GM21529 (cell line): ENCODE data around the gene CSF3.

Experiments used
- ATAC-seq: cut with Tn5 transposase; IDR thresholded peaks from one replicate; pipeline ENCODE4 v1.9.1; 2021; ENCODE audit not compliant: unreplicated experiment

The CSF3 gene

DNA sequence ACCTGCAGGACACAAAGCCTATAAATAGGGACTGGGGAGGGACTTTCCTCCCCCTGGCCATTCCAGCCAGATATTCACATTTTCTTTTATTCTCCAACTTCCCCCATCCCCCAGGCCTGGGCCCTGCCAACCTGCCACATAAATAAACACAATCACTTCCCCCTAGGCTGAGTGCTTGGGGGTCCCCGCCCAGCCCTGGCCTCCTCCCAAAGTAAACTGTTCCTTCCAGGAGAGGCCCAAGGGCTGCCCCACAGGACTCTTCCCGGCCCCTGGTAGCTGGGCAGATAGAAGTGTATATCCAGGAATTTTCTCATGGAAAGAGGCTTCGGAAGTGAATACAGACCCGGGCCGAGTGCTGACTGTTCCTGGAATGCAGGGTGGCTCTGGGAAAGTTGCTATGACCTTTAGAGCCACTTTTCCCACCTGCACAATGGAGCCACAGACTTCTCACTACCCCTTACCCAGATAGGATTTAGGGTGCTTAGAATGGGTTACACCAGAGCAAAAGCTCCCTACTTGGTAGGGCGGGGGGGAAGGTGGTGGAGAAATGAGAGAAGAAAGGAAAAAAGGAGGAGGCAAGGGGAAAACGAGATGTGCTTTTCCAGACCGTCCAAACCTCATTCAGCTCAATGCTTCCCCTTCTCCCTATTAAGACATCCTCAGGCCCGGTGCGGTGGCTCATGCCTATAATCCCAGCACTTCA is 8.5 kb downstream of the CSF3 start:
- ATAC-seq: no peak

DNA sequence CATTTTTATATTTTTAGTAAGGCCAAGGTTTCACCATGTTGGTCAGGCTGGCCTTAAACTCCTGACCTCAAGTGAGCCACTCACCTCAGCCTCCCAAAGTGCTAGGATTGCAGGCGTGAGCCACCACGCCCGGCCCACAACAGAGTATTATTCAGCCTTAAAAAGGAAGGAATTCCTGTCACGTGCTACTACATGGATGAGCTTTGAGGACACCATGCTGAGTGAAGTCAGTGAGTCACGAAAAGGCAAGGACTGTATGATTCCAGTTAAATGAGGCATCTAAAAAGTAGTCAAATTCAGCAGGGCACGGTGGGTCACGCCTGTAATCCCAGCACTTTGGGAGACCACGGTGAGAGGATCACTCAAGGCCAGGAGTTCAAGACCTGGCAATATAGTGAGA is 9.7 kb downstream of the CSF3 start:
- no peak for ATAC-seq

DNA sequence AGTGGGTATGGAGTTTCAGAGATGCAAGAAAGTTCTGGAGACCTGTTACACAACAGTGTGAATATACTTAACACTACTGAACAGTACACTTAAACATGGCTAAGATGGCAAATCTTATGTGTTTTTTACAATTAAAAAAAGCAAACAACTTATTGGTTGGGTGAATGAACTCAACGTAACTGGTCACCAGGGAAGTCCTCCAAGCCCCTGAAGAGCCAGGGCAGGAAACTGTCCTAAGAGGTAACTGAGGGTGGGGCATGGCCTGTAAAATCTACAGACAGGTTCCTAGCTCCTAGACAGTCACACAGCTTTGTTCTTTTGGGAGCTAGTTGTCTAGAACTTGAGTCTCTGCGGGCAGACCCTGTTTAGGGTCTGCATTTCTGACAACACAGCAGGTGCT is 10.3 kb downstream of the CSF3 start:
- ATAC-seq: no peak

DNA sequence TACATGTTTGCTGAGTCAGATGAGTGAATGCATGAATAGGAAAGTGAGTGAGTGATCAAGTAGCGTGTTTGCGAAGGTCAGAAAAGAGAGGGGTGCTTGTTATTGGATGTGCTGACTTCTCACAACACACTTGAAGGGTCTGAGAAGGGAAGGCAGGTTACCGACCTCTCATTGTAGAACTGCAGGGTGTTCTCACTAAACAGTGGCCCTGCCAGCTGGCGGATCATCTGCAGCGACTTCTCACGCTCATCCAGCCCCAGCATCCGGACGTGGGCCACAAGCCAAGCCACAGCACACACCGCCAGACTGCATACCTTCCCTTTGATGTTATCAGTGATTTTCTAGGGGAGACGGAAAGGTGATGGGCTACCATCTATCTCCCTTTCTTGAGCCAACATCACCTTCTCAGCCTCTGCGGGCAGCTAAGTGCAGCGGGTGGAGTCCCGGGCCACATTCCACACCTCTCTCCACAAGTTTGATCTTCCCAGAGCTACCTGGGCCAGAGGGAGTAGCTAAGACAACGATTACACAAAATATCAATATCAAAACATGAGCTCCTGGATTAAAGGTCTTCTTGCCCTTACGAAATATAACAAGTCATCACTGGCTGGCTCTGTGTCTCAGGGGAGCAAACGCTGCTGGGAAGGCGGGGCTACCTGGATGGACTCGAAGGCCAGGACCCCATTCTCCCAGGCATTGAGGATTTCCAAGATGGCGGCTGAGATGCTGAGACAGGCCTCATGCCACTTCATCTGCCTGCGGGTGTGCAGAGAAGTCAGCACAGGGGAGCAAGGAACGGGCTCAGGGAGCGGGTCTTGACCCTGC is 11.0 kb downstream of the CSF3 start:
- ATAC-seq: no peak

DNA sequence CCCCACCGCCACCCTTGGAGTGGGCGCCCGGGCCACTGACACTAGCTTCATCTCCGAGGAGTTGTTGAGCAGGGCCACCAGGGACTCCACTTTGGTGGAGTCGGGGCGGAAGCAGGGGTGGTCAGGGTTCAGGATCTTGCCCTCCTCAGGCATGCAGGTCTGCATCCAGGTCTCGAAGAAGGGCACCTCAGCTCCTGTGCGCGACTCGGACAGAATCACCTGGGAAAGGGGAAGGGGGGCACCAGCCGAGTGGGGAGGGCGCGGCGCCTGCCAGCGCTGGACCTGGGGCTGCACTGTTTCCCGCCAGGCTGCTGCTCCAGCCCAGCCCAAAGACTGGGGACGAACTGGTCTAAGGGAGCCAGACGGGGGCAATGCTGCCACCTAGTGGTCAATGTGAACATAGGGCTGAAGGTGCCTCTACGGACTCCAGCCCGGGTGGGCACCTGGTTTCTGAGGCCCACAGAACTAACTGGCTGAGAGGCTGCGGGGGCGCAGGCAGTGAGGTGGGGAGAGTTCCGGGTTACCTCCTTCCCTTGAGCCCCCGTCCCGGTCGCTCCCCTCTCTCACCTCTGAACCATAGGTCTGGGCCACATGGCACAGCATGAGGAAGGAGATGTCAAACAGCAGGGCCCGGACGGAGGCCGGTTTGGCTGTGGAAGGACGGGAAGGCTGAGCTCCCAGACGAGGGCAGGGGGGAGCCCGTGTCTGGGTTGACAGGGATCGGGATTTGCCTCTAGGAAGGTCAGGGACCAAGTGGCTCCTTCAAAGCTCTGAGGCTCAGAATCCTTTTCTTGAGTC is 11.8 kb downstream of the CSF3 start:
- ATAC-seq: peak; percentile 55

DNA sequence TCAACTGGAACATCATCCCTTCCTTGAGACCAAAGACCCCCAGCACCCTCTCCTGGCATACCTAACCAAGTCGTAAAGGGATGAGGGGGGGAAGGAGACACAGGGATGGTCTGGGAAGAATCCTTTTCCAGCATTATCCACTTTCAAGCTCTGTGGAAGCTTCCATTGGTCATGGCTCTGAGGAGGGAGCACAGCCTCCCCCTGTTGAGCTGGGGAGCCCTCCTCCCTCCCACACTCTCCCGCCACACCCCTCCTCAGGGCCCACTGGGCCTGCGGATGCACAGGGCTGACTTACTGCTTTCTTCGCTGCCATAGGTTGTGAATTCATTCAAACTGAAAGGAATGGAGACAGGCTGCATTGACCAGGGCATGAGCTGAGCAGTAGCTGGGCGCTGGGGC is 12.4 kb downstream of the CSF3 start:
- no peak for ATAC-seq

DNA sequence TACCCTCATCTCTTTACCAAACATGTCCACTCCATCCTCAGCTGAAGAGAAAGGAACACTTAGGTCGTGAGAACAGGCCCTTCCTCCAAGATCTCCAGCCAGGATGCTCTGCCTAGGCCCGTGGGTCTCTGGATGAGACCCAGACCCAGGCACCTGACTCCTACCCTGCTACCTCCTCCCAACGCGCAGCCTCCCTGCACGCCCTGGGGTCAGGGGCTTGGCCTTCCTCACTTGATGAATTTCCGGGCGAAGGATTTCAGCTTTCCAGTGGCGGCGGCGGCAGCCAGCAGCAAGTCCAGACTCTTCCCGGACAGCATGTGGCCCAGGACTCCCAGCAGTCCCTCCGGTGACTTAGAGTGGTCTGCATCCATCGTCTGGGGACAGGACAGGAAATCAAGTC is 13.4 kb downstream of the CSF3 start:
- ATAC-seq: no peak

DNA sequence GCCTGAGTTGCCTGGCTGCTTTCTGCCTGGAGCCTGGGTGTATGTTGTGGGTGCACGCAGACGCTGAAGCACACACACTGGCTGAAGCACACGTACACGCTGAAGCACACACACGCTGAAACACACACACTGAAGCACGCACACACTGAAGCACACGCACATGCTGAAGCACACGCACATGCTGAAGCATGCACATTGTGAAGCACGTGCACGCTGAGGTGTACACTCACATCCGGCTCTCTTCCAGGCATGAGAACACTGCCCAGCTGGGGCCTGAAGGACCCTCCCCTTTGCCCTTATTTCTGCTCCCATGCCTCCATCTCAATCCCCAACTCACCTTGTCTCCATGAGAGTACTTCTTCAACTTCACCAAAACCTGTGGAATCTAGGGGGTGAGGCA is 16.5 kb downstream of the CSF3 start:
- ATAC-seq: no peak

DNA sequence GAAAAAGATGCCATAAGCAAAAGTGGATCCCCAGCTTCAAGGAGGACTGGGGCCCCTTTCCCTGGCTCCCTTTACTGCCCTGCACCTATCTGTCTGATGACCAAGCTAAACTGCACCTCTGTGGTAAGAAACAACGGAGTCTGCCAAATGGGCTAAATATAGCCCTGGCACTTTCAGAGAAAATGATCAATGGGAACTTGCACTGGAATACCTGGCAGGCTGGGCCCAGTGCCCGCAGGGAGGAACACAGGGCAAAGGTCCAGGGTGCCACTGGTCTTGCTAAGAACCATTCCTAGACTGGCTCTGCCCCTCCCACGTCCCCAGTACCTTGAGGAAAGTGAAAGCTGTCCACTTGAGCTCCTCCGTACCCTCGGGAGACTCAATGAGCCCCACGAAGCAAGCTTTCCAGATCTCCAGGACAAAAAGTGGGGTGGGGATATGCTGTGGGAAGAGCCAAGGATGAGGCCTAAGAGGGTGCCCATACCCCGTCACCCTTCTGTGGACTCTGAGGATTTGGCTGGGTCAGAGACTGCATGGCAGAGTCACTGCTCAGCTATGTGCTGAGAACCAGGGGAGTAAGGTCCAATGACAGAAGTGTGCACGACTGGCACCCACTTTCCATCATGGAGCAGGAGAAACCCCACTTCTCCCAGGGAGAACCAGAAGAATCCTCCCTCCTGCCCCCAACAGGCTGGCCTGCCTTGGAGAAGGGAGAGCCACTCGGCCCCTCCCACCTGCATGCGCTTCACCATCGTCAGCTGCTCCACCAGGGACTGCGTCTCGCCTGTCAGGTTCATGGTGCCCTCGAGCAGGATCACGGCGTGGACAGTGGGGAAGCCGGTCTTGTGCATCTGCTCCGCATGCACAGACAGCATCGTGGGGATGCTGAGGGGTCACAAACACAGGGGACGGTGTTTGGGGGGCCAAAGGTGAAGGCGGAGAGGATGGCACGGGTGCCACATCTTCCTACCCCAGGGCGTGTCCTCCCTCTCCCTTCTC is 17.4 kb downstream of the CSF3 start:
- ATAC-seq: no peak

DNA sequence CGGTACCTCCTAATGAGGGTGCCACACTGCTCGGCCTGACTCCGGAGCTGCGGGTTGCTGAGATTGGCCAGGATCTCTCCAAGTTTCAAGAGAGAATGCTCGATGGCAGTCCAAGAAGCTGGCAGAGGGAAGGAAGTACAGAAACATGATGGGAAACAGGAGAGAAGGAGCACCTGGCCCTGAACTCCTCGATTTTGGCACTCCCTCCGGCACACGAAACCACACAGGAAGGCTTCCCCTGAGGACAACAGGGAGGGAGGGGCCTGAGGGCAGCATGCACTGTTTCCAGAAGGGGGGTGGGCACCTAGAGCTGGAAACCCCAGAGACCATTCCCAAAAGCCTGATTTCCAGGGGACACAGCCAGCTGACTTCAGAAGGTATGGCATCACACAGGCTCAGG is 18.1 kb downstream of the CSF3 start:
- ATAC-seq: no peak

DNA sequence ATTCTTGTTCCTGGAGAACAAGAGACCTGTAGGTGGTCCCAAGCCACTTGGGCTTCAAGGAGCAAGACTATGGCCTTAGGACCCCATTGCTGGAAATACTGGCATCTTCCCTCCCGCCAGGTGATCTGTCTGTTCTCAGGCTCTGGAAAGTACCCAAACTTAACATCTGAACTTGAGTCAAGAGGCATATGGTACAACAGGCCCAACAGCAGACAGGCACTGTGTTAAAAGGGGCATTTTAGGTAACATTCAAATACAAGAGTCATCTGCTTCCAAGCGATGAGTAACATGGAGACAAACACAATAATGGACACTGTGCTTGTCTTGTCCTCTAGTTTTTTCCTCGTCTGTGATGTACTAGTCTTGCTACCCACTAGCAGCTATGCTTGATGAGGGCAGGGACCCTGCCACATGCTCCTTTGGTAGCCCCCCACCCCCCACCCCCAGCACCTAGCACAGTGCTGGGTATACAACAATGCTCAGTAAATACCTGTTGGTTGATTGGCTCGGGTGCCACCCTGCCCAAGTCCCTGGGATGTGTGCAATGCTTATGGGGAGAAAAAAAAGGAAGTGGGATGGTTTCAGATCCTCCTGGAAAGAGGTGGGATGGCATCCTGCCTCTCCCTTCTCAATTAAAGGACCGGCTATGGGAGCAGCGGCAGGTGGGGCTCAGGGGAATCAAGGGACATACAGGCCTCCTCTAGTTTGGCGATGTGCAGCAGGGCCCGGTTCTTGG is 19.4 kb downstream of the CSF3 start:
- ATAC-seq: no peak

DNA sequence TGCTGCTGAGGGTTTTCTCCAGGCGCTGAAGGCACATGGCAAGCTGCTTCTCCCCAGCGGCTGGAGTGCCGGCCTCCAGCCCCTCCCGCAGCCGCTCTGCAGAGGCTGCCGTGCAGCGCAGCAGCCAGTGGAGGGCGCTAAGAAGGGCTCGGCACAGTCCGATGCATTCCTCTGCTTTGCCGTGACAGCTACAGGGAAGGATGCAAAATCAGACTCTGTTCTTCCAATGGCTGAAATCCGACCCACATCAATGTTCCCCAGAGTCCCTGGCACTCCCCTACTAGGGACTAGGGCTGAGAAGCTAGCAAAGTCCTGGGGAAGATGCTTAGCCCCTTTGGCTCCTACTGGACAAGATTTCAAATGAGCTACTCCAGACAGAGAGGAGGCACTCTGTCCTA is 19.9 kb downstream of the CSF3 start:
- ATAC-seq: no peak

DNA sequence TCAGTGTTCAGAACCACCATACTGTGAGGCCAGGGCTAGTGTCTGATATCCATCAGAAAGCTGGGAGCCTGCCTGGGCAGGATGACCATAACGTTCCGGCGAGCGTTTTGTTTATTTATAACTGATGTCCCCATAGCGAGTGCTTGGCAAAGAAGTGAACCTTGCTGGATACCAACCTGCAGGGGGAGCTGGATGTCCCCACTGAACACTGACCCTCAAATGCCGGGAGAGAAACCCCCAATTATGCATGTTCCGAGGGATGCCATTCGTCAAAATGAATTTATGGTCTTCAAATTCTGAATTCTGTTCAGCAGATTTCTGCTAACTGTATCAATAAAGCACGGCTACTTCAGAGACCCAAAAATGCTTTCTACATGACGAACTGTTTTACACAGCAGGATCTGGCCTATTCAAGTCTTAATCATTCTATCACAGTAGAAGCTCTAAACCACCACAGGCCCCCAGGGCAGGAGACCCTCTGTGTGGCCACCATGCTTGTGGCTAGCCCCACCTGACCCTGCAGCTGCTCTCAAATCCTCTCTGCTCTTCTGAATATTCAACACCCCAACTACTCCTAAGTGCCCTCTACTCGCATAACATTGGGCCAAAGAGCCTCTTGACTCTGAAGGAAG is 23.8 kb downstream of the CSF3 start:
- ATAC-seq: no peak

DNA sequence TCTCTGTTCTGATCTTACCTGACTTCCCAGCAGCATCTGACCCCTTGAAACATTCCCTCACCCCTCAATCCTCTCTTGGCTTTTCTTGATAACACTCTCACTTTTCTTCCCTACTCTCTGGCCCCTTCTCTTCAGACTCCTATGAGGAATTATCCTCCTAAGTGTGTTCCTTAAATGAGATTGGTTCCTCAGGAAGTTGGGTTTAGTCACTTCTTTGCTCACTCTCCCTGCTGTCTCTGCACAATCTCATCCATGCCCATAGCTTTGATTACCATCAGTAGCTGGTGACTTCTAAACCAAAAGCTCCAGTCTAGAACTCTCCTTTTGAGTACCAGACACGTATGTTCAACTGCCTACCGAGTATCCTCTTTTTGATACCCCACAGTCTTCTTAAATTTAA is 26.0 kb downstream of the CSF3 start:
- ATAC-seq: no peak

DNA sequence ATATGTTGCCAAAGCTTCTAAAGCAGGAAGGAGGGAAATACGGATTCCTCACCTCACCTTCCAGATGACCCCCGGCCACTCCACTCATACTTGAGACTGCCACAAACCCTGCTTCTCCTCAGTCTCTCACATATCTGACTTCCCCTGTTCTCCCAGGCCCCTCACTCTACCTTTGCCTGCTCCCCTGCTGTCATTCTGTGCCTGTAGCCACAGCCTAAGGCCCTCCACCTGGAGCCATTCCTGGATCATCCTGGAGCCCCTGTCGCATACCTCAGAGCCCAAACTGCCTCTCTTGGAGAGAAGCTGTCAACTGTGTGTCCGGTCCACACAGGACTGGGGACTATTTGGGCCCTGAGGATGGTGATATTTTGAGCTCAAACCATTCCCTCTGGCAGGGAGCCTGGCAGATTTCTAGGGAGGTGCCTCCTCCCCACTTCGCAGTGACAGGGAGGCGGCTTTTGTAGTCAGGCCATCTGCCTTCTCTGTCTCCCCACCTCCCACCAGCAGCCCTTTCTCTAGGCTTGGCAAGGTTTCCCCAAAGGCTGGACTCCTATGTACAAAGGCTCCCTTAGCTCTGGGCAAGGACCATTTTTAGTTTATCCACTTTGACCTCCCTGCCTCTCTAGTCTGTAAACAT is 41.3 kb downstream of the CSF3 start:
- no peak for ATAC-seq

DNA sequence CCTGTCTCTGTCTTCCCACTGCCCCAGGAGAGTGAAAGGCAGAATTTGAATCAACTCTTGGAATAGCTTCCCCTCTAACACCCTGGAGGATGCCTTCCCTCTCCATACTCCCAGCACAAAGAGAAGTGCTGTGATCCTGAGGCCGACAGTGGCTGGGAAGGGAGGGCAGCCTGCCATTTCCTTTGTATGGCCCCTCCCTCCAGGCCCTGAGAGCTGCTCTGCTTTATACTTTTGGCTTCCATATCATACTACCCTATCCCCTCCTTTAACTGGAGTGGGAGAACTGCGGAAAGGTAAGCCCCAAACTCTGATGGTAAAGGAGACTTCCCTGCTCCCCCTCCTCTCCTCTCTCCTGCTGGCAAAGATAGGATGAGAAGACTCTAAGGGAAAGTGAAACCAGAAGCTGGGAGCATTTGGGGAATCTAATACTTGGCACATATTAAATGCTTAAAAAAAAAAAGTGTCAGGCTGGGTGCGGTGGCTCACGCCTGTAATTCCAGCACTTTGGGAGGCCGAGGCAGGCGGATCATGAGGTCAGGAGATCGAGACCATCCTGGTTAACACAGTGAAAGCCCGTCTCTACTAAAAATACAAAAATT is 43.0 kb downstream of the CSF3 start:
- ATAC-seq: no peak

DNA sequence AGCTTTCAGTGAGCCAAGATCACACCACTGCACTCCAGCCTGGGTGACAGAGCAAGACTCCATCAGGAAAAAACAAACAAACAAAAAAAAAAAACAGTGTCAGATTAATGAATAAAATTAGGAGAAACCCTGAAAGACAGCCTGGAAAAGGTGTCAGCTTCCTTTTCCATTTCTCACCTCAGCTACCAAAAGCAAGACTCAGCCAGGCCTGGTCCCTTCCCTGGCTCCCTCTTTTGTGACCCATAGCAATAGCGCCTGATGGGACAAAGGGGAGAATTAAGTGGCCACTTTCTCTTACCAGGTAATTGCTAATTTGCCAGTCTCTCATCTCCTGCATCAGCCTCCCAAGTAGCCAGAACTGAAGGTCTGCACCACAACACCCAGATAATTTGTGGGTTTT is 43.6 kb downstream of the CSF3 start:
- ATAC-seq: no peak

DNA sequence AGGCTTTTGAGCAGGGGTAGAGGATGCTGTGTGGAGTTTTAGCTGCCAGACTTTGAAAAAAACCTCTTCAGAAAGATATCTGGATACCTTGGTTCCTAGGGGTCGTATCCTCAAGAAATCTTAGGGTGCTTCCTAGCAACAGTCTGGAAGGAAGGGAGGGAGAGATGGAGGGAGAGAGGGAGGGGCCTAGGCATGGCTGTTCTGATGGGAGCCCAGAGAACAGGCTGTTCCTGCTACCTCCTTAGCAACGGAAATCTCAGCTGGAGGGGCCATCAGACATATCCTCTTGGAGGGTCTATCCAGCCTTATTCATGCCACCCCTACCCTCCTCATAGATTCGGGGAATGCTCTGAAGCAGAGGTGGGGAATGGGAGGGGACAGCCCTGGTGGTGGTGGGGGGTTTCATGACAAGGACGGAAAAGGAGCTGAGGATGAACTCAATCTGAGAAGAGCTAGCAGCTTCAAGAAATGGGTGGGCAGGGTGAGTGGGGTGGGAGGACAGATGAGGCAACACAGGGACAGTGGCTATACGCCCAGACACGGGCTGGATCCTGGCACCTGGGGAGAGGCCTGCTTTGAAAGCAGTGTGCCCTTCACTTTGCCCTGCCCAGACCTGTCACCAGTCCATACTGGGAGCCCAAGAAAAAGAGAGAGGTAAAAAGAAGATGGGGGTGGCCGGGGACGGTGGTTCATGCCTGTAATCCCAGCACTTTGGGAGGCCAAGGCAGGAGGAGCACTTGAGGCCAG is 44.7 kb downstream of the CSF3 start:
- ATAC-seq: no peak
